ENCODE measurements around the gene C2CD5.

The C2CD5 gene

GRCh38 chr12:22407397-22407796 is 136.9 kb downstream of the C2CD5 start:
- Histone ChIP-seq H3K27ac (no peak overlapping the region), H3K4me3 (ENCODE audit: low read depth in 1 of 2, low read length in 1 of 2) (no peak overlapping the region), H3K27me3 (no peaks in the 10 kb centered on the region)

GRCh38 chr12:22406627-22407026 is 137.7 kb downstream of the C2CD5 start:
- H3K27me3 ChIP-seq = no peaks in the 10 kb centered on the region
- no peak overlapping the region for H3K4me3 ChIP-seq (ENCODE audit: low read depth in 1 of 2, low read length in 1 of 2)
- H3K9me3 ChIP-seq = no peaks in the 10 kb centered on the region
- no peak for TF ChIP-seq CTCF (IDR thresholded peaks at IDR 0.05)
- no peak overlapping the region for H3K27ac ChIP-seq
- no peaks in the 10 kb centered on the region for H3K36me3 ChIP-seq
- H3K4me1 ChIP-seq (ENCODE audit: control insufficient read depth in 1 of 2, insufficient read depth in 1 of 2, low read depth in 1 of 2, low read length in 1 of 2) = no peaks in the 10 kb centered on the region

More at GRCh38 chr12:22407397-22407796, 136.9 kb downstream of the C2CD5 start:
- Histone ChIP-seq H3K4me1 (ENCODE audit: control insufficient read depth in 1 of 2, insufficient read depth in 1 of 2, low read depth in 1 of 2, low read length in 1 of 2) (no peaks in the 10 kb centered on the region), H3K36me3 (no peaks in the 10 kb centered on the region), H3K9me3 (no peaks in the 10 kb centered on the region)
- TF ChIP-seq CTCF (IDR thresholded peaks at IDR 0.05) = no peak

- no peak for TF ChIP-seq CTCF (IDR thresholded peaks at IDR 0.05)
Observed at GRCh38 chr12:22399464-22400180, 144.7 kb downstream of the C2CD5 start.

More at GRCh38 chr12:22399464-22400180, 144.7 kb downstream of the C2CD5 start:
- Histone ChIP-seq H3K4me3 (ENCODE audit: low read depth in 1 of 2, low read length in 1 of 2) (no peak overlapping the region), H3K36me3 (no peaks in the 10 kb centered on the region), H3K27me3 (no peaks in the 10 kb centered on the region), H3K9me3 (no peaks in the 10 kb centered on the region), H3K4me1 (ENCODE audit: control insufficient read depth in 1 of 2, insufficient read depth in 1 of 2, low read depth in 1 of 2, low read length in 1 of 2) (no peaks in the 10 kb centered on the region), H3K27ac (no peak overlapping the region)
